ENCODE results near the gene TPO.

The TPO gene

GRCh38 chr2:1451422-1451821, 38.2 kb downstream of the TPO start:
- DNase-seq, result no peak

GRCh38 chr2:1453561-1453960, 40.3 kb downstream of the TPO start:
- no peak for DNase-seq

- DNase-seq, result no peak
These were observed 41.1 kb downstream of the TPO start for GRCh38 chr2:1454346-1454745.

GRCh38 chr2:1455466-1455865, 42.2 kb downstream of the TPO start:
- no peak for DNase-seq

- DNase-seq, result no peak
These were observed 45.2 kb downstream of the TPO start for GRCh38 chr2:1458432-1458831.

- DNase-seq, result no peak
These were observed 46.5 kb downstream of the TPO start for GRCh38 chr2:1459727-1460126.

- DNase-seq, result no peak
These were observed 47.7 kb downstream of the TPO start for GRCh38 chr2:1460851-1461418.

- DNase-seq, result no peak
These were observed 48.5 kb downstream of the TPO start for GRCh38 chr2:1461507-1462390.

- no peak for DNase-seq
These were observed 49.7 kb downstream of the TPO start for GRCh38 chr2:1462994-1463393.

GRCh38 chr2:1472350-1472749, 59.1 kb downstream of the TPO start:
- no peak for DNase-seq

GRCh38 chr2:1476617-1477195, 63.4 kb downstream of the TPO start:
- DNase-seq, result no peak

- DNase-seq, result no peak
These were observed 64.2 kb downstream of the TPO start for GRCh38 chr2:1477196-1478040.

- no peak for DNase-seq
These were observed 65.3 kb downstream of the TPO start for GRCh38 chr2:1478311-1479305.

- DNase-seq, result no peak
These were observed 66.1 kb downstream of the TPO start for GRCh38 chr2:1479346-1479745.

- DNase-seq, result no peak
These were observed 67.4 kb downstream of the TPO start for GRCh38 chr2:1480671-1481076.

- no peak for DNase-seq
These were observed 68.4 kb downstream of the TPO start for GRCh38 chr2:1481406-1482252.

GRCh38 chr2:1482253-1482675, 69.0 kb downstream of the TPO start:
- no peak for DNase-seq

GRCh38 chr2:1482981-1483380, 69.7 kb downstream of the TPO start:
- DNase-seq, result no peak

- DNase-seq, result no peak
These were observed 70.3 kb downstream of the TPO start for GRCh38 chr2:1483551-1483950.

- no peak for DNase-seq
These were observed 71.0 kb downstream of the TPO start for GRCh38 chr2:1484131-1484884.
